Measurements from ENCODE around the gene FUCA1.
"Not testable (repeated sequence)": the region's sequence is repeated elsewhere in the genome, so short reads cannot be mapped to it uniquely, and the experiment has no call there.

FUCA1 gene

DNA sequence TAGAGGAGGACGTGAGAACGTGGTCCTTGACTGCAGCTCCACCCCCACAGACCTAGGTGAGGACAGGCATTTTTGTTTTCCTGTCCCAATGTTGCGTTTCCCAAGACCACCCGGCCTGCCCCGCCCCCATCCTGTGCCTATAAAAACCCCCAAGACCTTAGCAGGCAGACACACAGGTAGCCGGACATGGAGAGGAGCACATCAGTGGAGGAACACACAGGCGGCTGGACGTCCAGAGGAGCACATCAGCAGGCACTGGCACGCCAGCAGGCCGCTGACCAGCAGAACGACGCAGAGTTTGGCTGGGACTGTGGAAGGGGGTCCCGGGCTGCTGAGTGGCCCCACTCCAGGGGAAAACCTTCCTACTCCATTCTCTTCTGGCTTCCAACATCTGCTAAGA lies 30.2 kb downstream of the FUCA1 start:
- no peak for DNase-seq (ENCODE audit: low spot score)

DNA sequence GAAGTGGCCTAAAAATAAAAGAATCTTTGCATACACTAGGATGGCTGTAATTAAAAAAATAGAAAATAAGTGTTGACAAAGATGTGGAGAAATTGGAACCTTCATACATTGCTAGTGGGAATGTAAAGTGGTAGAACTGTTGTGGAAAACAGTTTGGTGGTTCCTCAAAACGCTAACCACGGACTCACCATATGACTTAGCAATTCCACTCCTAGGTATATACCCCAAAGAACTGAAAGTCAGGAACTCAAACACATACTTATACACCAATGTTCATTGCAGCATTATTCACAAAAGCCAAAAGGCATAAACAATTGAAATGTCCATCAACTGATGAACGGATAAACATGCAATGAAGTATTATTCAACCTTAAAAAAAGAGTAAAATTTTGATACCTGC lies 32.1 kb downstream of the FUCA1 start:
- DNase-seq (ENCODE audit: low spot score) = no peak

DNA sequence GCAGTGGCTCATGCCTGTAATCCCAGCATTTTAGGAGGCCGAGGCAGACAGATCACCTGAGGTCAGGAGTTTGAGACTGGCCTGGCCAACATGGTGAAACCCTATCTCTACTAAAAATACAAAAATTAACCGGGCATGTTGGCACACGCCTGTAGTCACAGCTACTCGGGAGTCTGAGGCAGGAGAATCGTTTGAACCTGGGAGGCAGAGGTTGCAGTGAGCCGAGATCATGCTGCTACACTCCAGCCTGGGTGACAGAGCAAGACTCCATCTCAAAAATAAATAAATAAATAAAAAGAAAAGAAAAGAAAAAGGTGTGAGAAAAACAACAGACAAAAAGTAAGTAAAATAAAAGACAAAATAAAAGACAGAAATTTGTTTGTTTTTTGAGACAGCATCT lies 33.9 kb downstream of the FUCA1 start:
- not testable (repeated sequence) for DNase-seq (ENCODE audit: low spot score)

DNA sequence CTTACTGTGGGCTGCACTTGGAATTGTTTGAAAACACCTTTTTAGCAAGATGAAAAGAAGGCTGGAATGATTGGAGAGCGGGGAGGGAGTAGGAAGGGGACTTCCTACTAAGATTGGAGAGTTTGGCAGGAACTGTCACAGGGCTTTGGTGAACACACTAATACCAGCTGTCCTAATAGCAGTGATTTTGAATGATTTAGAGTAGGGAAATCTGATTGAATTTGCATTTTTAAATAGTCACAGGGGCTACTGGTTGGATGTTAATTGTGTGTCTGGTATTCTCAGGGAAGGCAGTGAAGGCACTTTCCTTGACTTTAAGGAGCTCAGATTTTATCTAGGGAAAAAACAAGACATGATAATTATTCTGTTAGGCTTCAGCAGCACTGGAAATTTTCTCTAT lies 40.4 kb downstream of the FUCA1 start:
- DNase-seq (ENCODE audit: low spot score) = no peak

DNA sequence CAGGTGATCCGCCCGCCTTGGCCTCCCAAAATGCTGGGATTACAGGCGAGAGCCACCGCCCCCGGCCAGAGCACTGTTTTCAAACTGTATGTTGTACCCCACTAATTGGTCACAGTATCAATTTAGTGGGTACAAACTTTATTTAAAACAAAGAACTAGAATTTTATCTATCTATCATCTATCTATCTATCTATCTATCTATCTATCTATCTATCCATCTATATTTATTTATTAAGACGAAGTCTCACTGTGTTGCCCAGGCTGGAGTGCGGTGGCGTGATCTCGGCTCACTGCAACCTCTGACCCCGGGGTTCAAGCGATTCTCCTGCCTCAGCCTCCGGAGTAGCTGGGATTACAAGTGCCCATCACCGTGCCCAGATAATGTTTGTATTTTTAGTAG lies 41.5 kb downstream of the FUCA1 start:
- DNase-seq (ENCODE audit: low spot score) = not testable (repeated sequence)

DNA sequence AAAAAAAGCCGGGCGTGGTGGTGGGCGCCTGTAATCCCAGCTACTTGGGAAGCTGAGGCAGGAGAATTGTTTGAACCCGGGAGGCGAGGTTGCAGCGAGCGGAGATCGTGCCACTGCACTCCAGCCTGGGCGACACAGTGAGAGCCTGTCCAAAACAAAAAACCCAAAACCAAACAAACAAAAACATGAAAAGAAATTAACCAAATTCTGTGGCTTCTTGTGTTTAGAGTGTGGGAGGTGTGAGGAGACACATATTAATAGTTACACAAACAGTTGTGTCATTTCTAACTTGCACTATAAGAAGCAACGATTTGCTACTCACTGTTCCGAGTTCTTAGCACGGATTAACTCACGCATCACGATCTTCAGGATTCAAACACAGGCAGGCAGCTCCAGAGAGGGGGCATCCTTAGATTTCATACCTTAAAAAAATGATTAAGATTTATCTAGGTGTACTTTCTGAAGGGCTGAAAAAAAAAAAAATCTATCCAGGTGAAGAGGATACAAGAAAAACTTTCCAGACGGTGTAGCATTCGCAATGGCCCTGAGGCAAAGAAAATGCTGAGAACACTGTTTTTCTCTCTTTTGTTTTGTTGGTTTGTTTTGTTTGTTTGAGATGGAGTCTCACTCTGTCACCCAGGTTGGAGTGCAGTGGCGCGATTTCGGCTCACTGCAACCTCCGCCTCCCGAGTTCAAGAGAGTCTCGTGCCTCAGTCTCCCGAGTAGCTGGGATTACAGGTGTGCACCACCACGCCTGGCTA lies 42.1 kb downstream of the FUCA1 start:
- DNase-seq (ENCODE audit: low spot score) = no peak

DNA sequence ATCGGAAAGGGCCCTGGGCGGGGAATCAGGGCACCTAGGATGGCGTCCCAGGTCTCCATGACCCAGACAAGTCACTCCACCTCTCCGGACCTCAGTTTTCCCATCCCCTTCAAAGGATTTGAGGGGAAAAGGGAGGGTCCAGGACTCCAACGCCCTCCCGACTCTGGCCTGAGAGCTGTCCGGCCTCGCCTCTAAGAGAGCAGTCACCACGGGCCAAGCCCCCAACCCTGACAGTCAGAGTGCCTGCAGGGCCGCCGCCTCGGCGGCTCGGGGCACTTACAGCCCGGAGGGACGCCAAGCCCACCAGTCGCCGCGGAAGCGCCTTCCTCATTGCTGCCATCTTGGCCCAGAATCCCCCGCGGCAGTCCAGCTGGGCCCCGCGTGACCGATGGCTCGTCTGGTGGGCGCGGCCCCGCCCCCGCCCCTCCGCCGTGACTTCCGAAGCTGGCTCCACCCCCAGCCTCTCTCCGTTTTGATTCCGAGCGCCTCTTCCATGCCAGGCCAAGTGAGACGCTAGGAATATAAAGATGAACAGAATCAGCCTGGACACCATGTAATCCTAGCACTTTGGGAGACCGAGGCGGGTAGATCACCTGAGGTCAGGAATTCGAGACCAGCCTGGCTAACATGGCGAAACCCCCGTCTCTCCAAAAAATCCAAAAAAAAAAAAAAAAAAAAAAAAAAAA lies 42.9 kb downstream of the FUCA1 start, which contains the start of gene HMGCL:
Gene HMGCL (minus strand): TSS at position 354 of the 686 bp plus-strand sequence. CDS start 14 bp downstream, at position 340.
- peak; percentile 91 for DNase-seq (ENCODE audit: low spot score)

DNA sequence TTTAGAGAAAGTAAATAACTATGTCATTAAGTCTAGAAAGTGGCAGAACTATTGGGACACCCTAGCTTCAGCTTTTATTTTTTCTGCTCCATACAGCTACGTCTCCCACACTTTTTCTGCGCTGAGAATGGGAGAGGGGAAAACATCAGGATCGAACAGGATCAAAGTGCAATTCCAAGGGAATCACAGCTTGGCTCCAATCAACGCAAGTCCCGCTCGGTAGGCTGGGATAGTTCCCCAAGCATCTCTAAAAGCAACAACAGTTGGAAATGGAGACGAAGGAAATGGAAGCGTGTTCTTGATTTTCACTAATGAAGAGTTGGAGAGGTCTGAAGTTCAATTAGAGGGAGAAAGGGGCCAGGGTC lies 43.4 kb downstream of the FUCA1 start:
- DNase-seq (ENCODE audit: low spot score) = no peak

DNA sequence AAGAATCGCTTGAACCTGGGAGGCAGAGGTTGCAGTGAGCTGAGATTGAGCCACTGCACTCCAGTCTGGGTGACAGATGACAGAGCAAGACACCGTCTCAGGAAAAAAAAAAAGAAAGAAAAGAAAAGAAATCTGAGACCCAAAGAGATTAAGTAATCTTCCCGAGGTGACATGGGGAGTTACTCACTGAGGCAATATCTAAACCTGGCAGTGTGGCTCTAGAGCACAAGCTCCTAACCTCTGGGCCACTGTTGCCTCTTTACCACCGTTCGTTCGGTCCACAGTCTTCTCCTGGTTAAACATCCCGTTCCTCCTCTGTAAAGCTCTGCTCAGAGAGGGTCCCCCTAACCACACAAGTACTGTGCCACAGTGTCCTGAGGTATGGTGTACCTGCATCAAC lies 44.3 kb downstream of the FUCA1 start:
- DNase-seq (ENCODE audit: low spot score) = no peak

DNA sequence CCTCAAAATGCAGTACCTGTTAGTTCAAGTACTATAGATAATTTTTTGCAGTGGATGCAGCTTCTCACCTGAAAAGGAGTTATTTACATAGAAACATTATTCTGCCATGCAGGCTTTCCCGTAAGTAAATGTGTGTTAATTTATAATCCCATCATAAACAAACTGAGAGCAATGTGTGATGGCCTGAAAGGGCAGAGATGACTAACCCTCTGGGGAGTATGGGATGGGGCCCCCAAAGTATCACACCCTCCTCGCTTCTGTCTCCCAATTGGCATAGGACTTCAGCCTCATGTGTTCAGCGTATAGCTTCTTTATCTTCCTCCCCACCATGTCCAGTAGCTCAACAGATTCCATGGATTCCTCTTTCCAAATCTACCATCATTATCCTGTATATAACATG lies 50.5 kb downstream of the FUCA1 start:
- no peak for DNase-seq (ENCODE audit: low spot score)

DNA sequence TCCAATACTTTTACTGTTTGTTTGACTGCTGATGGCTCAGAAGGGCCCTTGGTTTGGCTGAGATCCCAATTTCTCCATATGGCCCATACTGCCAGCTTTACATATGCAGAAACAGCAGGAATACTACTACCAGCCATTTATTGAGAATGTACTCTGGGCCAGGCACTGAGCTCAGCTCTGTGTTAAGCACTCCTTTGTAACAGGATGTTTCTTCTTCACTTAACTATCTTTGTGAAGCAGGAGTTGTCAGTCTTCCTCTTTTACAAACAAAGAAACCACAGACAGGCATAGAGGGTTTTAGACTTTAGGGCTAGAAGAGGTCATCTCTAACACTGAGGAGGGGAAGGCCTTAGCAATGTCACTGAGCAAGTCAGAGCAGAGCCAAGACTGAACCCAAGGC lies 51.2 kb downstream of the FUCA1 start:
- DNase-seq (ENCODE audit: low spot score) = no peak

DNA sequence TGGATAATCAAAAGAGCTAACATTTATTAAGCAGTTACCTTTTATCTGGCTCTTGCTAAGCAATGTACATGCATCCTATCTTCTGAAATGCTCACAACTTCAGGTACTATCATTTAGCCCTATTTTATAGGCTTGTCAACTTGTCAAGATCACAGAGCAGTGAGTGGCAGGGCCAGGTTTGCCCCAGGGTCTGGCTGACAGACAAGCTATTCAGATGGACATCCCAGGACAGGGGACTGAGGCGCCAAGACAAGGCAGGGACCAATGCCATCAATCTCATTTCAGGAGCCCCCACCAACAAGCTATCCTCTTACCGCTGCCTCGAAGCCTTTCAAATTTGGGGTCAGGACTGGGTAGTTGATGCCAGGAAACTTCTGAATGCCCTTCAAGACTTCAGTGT lies 51.7 kb downstream of the FUCA1 start:
- no peak for DNase-seq (ENCODE audit: low spot score)

DNA sequence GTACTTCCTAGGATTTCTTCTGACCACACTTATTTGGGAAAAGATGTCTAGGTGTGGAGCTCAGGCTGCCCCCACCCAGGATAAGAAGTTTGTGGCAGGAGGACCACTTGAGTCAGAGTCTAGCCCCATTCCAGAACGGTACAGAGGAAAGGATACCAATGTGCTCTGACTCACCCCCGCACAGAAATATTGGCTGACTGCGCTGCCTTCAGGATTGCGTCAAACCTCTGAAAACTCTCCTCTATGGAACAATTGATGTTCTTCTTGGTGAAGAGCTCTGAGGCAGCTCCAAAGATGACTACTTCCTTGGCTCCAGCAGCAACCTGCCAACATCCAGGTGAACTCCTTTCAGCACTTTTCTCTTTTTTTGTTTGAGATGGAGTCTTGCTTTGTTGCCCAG lies 54.1 kb downstream of the FUCA1 start:
- DNase-seq (ENCODE audit: low spot score) = no peak

DNA sequence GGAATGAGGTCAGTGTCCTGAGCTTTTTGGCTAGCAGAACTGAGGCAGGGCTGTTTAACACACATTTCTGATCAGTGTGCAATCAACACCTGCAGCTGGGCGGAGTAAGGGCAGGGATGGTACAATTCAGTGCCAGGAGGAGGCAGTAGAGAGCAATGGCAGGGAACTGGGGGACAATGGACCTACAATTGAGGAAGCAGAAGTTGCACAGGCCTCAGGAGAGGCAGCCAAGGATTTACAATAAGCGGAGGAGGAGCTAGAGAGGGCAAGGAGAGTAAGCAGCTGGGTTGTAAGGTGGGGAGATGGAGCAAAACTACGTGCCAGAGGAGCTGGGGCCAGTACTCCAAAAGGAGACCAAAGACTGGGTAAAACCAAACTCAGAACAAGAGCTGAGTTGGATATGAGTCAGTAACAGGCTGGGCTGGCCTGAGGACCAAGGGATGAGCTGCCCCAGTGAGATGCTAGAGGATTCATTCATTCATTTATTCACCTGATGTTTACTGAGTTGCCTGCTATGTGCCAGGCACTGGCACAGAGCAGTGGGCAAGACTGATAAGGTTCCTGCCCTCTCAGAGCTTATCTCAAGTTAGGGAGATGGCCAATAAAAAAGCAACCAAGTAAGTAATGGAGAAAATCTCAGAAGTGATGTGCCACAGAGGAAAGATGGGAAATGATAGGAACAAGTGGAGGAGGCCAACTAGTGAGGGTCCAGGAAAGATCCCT lies 57.1 kb downstream of the FUCA1 start:
- peak; percentile 78 for DNase-seq (ENCODE audit: low spot score)

DNA sequence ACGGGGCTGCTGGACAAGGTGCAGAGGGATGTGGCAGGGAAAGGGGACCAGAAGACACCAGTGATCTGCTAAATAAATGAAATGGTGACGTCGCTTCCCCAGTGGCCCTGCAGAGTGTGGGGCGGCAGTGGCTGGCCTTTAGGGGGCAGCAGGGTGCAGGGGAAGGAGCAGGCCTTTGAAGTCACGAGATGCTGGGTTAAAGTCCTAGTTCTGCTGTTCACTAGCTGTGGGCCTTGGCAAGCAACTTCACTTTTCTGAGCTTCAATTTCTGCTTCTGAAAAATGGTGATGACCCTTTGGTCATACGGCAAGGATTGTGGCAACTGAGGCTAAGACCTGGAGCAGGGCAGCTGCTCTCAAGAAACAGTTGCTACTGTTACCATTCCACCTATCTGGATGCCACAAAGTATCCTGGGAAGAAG lies 58.3 kb downstream of the FUCA1 start:
- peak; percentile 89 for DNase-seq (ENCODE audit: low spot score)

DNA sequence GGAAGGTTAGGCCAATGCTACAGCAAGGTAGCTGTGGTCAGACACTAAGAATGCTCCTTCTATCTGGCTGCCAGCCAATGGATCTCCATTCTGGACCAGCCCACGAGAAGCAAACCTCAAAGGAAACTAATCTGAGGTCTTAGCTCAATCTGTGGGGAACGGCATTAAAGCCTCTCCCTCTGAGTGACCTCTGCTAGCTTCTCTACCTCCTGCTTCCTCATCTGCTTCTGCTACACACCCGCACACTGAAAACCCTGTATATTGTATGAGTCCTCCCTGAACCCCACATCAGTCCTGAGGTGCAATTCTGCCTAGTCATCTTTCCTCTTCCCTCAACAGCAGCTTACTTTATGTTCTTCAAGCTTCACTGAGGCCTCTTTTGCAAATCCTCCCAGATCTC lies 60.6 kb downstream of the FUCA1 start:
- DNase-seq (ENCODE audit: low spot score) = no peak

DNA sequence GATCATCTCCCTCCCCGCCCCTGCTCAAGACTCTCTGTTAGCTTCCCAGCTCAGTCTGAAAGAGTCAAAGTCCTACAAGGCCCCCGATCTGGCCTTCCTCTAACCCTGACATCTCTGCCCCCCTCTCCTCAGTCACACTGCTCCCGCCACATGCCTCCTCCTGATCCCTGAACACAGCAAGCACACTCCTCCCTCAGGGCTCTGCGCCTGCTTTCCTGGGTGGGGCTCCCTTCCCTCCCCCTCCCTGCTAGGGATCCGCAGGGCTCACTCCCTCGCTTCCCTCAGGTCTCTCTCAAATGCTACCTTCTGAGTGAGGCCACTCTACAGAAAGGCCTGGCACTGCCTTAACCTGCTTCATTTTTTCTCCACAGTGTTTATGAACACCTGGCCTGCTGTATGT lies 61.8 kb downstream of the FUCA1 start:
- DNase-seq (ENCODE audit: low spot score) = no peak

DNA sequence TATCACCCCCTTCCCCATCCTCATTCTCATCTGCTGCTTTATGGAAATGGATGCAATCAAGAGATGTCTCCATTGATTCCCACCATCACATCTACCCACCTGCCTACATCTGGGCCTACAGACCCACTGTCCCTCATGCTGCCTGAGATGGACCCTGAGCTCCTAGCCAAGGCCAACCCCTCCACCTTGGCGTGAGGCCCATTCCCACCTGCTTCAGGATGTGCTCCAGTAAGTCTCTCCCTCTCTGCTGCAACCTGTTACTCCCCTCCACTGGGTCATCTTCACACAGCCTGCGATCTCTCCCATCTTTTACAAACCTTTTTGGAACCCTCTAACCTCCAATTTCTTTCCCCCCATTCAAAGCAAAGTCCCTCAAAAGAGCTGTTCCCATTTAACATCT lies 63.1 kb downstream of the FUCA1 start:
- DNase-seq (ENCODE audit: low spot score) = no peak

DNA sequence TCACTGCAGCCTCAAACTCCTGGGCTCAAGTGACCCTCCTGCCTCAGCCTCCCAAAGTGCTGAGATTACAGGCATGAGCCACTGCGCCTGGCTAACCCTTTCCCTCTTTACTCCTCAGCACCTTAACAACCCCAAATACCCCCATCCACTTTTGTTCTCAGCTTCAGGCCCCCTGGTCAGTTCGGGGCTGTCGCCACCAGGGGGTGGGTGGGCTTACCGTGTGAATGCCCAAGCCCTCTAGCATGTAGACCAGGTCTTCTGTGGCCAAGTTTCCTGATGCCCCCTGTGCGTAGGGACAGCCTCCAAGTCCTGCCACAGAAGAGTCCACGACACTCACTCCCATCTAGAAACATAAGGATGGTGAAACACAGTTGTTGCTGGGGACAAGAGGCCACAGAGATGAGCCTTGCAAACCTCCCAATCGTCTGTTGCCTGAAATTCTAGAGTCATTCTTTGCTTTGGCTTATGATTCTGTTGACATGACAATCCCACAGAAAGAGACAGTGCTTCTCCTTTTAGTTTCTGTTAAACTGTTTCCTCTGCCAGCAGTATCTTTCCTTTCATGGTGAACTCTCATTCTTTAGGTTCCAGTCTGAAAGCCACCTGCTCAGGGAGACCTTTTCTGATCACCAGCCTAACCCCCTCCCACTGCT lies 63.8 kb downstream of the FUCA1 start:
- DNase-seq (ENCODE audit: low spot score) = no peak

DNA sequence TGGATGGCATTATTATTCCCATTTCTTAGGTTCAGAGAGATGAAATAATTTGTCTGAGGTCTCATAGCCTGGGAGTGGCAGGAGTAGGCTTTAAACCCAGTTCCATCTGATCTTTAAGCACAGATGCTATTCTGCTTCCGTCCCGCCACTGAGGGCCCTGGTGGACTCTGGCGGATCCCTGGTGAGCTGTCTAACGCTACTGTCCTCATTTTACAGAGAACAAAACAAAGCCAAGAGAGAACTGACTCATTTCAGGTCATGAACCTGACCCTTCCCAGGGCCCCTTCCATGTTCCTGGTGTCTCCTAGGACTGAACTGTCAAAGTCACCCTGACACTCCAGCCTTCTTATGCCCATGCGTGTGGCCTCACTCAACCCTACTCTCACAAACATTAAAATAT lies 64.4 kb downstream of the FUCA1 start:
- DNase-seq (ENCODE audit: low spot score) = no peak

DNA sequence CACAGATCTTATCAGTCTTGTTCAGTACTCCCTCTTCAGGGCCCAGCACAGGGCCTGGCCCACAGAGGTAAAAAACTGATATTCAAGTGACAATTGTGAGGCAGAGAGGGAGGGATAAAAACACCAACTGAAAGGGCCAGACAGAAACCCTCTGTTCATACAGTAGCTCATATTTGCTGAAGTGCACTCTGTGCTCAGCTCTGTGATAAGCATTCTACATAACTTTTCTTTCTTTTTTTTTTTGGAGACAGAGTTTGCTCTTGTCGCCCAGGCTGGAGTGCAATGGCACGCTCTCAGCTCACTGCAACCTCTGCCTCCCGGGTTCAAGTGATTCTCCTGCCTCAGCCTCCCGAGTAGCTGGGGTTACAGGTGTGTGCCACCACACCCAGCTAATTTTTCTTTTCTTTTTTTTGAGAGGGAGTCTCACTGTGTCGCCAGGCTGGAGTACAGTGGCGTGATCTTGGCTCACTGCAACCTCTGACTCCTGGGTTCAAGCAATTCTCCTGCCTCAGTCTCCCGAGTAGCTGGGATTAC lies 65.2 kb downstream of the FUCA1 start:
- not testable (repeated sequence) for DNase-seq (ENCODE audit: low spot score)

DNA sequence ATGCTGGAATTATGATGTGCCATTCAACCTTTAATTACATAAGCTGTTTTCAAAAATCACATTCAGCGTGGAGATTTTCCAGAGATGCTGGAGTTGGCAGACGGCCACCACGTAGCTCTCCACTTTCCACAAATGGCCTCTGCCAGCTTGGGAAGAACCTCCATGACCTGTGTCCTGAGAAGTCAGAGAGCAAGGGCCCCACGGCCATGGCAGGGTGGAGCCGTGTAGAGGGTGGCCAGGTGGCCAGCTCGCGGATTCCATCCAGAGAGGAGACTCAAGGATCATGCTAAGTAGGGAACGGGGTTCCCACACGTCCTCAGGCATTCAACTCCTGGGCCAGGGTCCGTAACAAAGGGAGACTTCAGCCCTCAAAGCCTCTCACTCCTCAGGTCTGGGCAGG lies 66.2 kb downstream of the FUCA1 start:
- DNase-seq (ENCODE audit: low spot score) = no peak

Measured in hematopoietic multipotent progenitor cell treated with erythropoietin and hydrocortisone succinate and interleukin-3 and kit ligand, for 15 days (in vitro differentiated cells).